A549 (cell line): ENCODE data around the gene TBX18.

Experiments
- TF ChIP-seq, protein P1 (sequence below): fragments of 150-350 bp; IDR thresholded peaks from 2 replicates; pipeline ENCODE4 v1.6.1; 2014; ENCODE audit warnings: low read depth, mild to moderate bottlenecking, low read length
- TF ChIP-seq, protein P2 (sequence below): fragments of >200 bp; sonication (Bioruptor Twin); formaldehyde crosslinking; IDR thresholded peaks from 3 replicates; pipeline ENCODE4 v1.5.1; 2016

DNA sequence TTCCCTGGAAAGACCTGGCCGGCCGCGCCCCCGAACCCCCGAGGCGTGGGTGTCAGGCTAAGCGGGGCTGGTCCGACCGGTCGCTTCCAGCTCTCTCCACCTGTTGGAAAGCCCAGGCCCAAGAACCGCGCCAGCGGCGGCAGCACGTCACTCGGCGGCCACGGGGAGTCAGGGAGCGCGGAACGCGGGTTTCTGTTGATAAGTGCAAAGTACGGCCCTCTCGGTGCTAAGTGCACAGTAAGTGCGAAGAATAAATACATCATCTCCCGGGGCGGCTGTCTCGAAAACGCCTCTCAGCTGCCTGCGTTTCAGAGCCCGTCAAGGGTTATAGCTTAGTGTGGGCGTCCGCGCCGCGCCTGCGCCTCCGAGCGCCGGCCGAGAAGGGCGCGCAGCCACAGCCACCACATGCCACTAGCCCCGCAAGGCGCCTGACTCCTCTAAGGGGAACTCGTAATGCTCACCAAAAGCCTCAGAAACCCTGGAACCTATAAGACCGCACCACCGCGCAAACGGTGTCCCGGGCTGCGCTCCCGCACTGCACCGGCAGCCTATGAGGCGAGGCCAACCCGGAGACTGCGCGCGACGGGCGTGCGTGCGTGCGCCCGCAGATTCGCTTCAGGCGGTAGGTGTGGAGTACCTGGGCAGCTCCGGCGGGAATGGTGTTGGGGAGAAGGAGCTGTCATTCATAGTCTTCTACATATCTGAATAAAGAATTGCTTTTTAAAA is 9.2 kb upstream of the TBX18 start:
- TF ChIP-seq, protein P1, sequence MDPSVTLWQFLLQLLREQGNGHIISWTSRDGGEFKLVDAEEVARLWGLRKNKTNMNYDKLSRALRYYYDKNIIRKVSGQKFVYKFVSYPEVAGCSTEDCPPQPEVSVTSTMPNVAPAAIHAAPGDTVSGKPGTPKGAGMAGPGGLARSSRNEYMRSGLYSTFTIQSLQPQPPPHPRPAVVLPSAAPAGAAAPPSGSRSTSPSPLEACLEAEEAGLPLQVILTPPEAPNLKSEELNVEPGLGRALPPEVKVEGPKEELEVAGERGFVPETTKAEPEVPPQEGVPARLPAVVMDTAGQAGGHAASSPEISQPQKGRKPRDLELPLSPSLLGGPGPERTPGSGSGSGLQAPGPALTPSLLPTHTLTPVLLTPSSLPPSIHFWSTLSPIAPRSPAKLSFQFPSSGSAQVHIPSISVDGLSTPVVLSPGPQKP: no peak
- TF ChIP-seq, protein P2, sequence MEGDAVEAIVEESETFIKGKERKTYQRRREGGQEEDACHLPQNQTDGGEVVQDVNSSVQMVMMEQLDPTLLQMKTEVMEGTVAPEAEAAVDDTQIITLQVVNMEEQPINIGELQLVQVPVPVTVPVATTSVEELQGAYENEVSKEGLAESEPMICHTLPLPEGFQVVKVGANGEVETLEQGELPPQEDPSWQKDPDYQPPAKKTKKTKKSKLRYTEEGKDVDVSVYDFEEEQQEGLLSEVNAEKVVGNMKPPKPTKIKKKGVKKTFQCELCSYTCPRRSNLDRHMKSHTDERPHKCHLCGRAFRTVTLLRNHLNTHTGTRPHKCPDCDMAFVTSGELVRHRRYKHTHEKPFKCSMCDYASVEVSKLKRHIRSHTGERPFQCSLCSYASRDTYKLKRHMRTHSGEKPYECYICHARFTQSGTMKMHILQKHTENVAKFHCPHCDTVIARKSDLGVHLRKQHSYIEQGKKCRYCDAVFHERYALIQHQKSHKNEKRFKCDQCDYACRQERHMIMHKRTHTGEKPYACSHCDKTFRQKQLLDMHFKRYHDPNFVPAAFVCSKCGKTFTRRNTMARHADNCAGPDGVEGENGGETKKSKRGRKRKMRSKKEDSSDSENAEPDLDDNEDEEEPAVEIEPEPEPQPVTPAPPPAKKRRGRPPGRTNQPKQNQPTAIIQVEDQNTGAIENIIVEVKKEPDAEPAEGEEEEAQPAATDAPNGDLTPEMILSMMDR: no peak
